DMS53 treated with DMSO at 0.1 percent for 48 hours (cell line): Measurements from ENCODE around the gene SUMF1.

Experiments
- DNase-seq: peaks from one replicate; lab custom pipeline; 2025; ENCODE audit not compliant: unreplicated experiment; lab: John Stamatoyannopoulos, UW

The SUMF1 gene

GRCh38 chr3:4418156-4418555, 48.9 kb downstream of the SUMF1 start:
- DNase-seq: no peak

GRCh38 chr3:4417449-4417848, 49.6 kb downstream of the SUMF1 start:
- no peak for DNase-seq

- no peak for DNase-seq
Observed at GRCh38 chr3:4416961-4417360, 50.1 kb downstream of the SUMF1 start.

- no peak for DNase-seq
Observed at GRCh38 chr3:4416427-4416945, 50.6 kb downstream of the SUMF1 start.

GRCh38 chr3:4413467-4413866, 53.6 kb downstream of the SUMF1 start:
- DNase-seq: no peak

DNA sequence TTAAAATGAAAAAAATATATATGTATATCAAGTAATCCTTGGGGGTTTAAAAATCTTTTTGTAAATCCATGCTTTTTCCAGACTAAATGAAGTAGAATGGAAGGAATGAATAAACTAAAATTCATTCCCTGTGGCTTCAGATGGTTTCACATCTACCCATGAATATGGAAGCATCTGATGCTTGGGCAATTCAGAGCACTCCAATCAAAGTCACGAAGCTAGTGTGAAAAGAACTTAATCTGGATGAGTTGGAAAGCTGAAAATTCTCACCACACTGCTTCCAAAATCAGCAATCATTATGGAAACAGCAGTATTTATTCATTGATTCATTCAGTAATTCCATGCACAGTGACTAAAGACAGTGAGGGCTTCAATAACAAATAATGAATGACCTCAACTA, 55.2 kb downstream of the SUMF1 start:
- DNase-seq: no peak

GRCh38 chr3:4411236-4411635, 55.8 kb downstream of the SUMF1 start:
- no peak for DNase-seq

- DNase-seq: no peak
Observed at GRCh38 chr3:4410606-4411005, 56.5 kb downstream of the SUMF1 start.

GRCh38 chr3:4409971-4410573, 57.0 kb downstream of the SUMF1 start:
- no peak for DNase-seq

- no peak for DNase-seq
Observed at GRCh38 chr3:4409415-4409814, 57.7 kb downstream of the SUMF1 start.

DNA sequence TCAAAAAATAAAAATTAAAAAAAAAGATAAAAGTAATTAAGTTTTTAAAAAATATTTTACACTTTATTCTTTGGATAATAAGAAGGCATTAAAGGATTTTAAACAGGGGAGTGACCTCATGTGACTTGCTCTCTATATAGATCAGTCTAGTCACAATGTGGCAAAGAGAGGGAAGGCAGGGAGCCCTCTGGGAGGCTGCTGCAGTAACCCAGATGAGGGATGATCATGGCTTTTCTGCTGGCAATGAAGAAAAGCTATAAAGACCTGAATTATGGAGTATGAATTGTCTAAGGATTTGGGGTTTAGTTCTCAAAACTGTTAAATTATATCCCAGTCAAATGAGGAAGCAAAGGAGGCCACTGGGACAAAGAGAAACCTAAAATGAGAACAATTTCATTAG, 58.1 kb downstream of the SUMF1 start:
- no peak for DNase-seq

DNA sequence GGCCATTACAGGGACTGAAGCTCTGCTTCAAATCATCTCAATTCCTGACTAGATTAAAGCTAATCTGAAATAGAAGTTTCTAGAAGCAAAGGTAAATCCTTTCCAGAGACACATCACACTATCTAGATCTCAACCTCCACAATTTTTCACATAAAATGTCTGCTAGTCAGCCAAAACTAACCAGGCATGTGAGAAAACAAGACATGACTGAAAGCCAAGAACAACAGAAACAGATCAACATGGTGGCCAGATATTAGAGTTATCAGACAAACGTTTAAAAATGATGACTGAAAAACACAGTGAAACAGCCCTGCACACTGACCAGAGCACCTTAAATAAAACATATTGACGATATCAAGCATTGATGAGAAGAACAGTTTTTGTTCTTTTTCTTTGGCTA, 59.1 kb downstream of the SUMF1 start:
- DNase-seq: no peak

GRCh38 chr3:4406746-4407568, 60.1 kb downstream of the SUMF1 start:
- no peak for DNase-seq

GRCh38 chr3:4404881-4405280, 62.2 kb downstream of the SUMF1 start:
- no peak for DNase-seq

- no peak for DNase-seq
Observed at GRCh38 chr3:4401441-4401840, 65.6 kb downstream of the SUMF1 start.

DNA sequence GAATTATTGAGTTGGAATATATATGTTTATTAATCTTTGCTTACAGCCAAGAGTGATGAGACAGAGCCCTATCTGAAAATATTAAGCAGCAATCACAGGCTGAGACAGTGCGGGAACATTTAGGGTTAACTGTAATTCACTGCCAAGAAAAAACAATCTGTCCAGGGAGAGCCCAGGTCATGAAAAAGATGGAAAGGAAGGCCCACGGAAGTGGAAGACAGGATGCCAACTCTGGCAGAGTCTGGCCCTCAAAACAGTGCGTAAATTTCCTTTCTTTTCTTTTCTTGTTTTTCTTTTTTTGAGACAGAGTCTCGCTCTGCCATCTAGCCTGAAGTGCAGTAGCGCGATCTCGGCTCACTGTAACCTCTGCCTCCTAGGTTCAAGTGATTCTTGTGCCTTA, 67.6 kb downstream of the SUMF1 start:
- DNase-seq: no peak

- no peak for DNase-seq
Observed at GRCh38 chr3:4398941-4399245, 68.2 kb downstream of the SUMF1 start.

DNA sequence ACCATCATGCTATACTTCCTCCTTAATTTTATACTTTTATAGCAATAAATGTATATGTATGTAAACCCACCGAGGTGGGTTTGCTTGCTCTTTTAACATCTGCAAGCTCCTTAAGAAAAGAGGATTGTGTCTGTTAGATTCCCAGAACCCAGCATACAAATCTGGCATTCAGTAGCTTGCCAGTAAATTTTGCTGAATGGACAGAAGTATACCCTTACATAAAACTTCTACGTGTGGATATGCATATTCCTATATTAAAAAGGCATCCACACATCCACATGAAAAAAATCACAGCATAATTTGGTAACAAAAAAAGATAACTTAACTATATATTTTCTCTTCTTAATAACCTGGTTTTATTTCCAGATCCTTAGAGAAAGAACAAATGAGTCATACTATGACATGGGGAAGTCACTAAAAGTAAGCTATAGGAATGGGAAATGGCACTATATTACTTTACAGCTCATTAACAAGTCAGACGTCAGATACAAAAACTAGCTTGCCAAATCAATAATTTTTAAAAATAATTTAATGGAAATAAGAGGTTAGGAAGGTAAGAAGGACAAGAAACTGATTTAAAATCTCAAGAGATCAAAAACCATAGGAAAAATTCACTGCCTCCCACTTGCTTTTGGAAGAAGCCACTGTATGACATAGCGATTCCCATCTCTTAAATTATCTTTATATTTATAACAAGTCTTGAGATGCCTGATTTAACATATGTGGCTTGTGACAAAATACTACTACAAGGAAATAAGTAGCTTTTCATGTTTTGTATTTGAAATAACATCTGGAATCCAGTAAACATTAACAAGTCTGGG, 68.7 kb downstream of the SUMF1 start:
- no peak for DNase-seq

DNA sequence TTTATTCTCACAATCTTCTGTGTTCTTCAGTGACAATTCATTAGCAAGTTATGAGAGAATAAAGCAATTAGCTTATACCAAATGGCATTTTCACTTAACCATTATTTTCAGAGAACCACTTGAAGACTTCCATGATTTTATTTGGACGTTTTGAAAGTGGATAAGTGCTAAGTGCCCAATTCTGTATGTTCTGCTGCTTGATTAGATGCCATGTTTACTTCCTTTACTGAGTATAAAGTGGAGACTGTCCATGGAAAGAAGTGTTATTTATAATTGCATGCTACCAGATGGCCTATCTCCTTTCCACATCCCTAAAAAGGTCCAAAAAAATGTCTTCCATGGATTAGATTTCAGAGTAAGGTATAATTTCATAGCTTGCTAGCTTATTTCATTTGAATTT, 69.6 kb downstream of the SUMF1 start:
- no peak for DNase-seq

DNA sequence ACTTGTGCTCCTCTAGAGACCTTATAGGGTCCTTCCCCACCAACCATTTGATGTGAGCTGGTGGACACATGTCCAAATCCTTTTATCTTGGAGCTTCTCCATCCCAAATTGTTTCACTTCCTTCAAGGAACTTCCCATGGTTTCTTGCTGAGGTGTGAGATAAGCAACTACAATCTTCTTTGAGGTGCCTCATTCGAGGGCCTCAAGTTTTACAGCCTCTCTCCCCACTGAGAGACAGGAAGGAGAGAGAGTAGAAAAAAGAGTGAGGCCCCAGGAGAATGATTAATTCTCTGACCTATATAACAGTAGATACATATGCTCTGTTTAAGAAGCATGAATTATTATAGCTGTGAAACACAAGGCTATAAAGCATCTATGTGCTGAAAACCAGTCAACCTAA, 70.5 kb downstream of the SUMF1 start:
- DNase-seq: no peak

- DNase-seq: no peak
Observed at GRCh38 chr3:4396006-4396405, 71.1 kb downstream of the SUMF1 start.

DNA sequence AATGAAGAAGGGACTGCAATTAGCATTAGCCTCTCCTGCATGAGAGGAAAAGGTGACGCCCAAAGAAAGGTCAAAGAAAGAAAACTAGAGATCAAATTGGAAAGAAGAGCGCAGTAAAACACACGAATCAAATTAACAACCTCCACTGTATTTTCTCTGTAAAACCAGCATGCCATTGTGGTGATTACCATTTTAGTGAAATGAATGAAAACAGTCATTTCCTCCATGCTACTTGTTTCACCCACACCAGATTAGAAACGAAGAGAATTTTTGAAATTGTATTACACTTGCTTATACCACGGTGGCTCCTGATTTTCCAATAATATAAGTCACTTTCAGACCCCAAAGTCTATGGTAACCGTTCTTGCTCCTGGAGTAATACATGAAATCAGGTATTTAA, 71.6 kb downstream of the SUMF1 start:
- no peak for DNase-seq
